Activated CD4-positive, alpha-beta T cell treated with anti-CD3 and anti-CD28 coated beads, Interleukin-2, Interleukin-6, amounts not matched to agents 100 ng/mL and 50 ng/mL, durations not matched to agents 16 hours and 8 hours (primary cell): ENCODE data around the gene SSPN.

Experiments
- DNase-seq: peaks from one replicate; pipeline ENCODE4 v3.0.0-alpha.2; 2020

SSPN gene

GRCh38 chr12:26287671-26288381 lies 92.5 kb downstream of the SSPN start:
- no peak for DNase-seq

- DNase-seq = no peak
Observed at GRCh38 chr12:26290565-26290964, 95.2 kb downstream of the SSPN start.

GRCh38 chr12:26292596-26292995 lies 97.2 kb downstream of the SSPN start:
- no peak for DNase-seq

- no peak for DNase-seq
Observed at GRCh38 chr12:26293612-26294011, 98.2 kb downstream of the SSPN start.

- no peak for DNase-seq
Observed at GRCh38 chr12:26295001-26295400, 99.6 kb downstream of the SSPN start.

GRCh38 chr12:26297396-26298070 lies 102.2 kb downstream of the SSPN start:
- peak; percentile 66 for DNase-seq

- peak; percentile 80 for DNase-seq
Observed at GRCh38 chr12:26298785-26299621, 103.6 kb downstream of the SSPN start.

GRCh38 chr12:26299751-26300150 lies 104.4 kb downstream of the SSPN start:
- DNase-seq = no peak
